SU-DHL-6 (cell line): ENCODE measurements around the gene RNF130.

Source experiments
- H2AFZ ChIP-seq: fragments of 200-600 bp; sonication (generic); 2 replicates; pipeline ENCODE4 v1.6.1; 2014; ENCODE audit warnings: low read depth, mild to moderate bottlenecking, moderate library complexity, mixed read lengths, antibody characterized with exemption, low read length; ENCODE audit not compliant: severe bottlenecking
- H3F3A ChIP-seq: fragments of 200-600 bp; shearing (Covaris generic); 2 replicates; pipeline ENCODE4 v1.6.0; 2016; ENCODE audit warnings: antibody characterized with exemption, mild to moderate bottlenecking; ENCODE audit not compliant: insufficient read depth
- H3K27ac ChIP-seq: fragments of 200-600 bp; sonication (generic); 2 replicates; pipeline ENCODE4 v1.5.1; 2016; ENCODE audit warnings: low read depth, mild to moderate bottlenecking, low read length, moderate library complexity, mixed read lengths
- H3K27me3 ChIP-seq: fragments of 200-600 bp; sonication (generic), shearing (Covaris generic); 2 replicates; pipeline ENCODE4 v1.6.0; 2014; ENCODE audit warnings: mild to moderate bottlenecking, low read length
- H3K36me3 ChIP-seq: fragments of 200-600 bp; sonication (generic); 2 replicates; pipeline ENCODE4 v1.6.1; 2014; ENCODE audit warnings: mild to moderate bottlenecking, low read length, mixed read lengths
- H3K4me2 ChIP-seq: fragments of 300-600, 200-600 bp; shearing (Covaris generic), sonication (generic); 2 replicates; pipeline ENCODE4 v1.6.0; 2014; ENCODE audit warnings: low read length, low read depth, mild to moderate bottlenecking; ENCODE audit not compliant: poor library complexity, severe bottlenecking
- H3K4me3 ChIP-seq: fragments of 200-600 bp; sonication (generic); 2 replicates; pipeline ENCODE4 v1.5.1; 2014; ENCODE audit warnings: antibody characterized with exemption, low read length, mild to moderate bottlenecking, mixed read lengths; ENCODE audit not compliant: insufficient read depth, poor library complexity, severe bottlenecking
- H3K79me2 ChIP-seq: fragments of 200-600 bp; sonication (generic); 2 replicates; pipeline ENCODE4 v1.6.1; 2014; ENCODE audit warnings: mild to moderate bottlenecking, low read length, moderate library complexity; ENCODE audit not compliant: insufficient read depth
- H3K9ac ChIP-seq: fragments of 200-600 bp; sonication (generic); 2 replicates; pipeline ENCODE4 v1.7.0; 2014; ENCODE audit warnings: mild to moderate bottlenecking, low read length
- H3K9me2 ChIP-seq: fragments of 200-600 bp; sonication (generic); replicated peaks from 2 replicates; pipeline ENCODE4 v1.6.1; 2014; ENCODE audit warnings: low read length; ENCODE audit not compliant: insufficient read depth
- H3K9me3 ChIP-seq: fragments of 200-600 bp; sonication (generic); 2 replicates; pipeline ENCODE4 v1.6.1; 2014; ENCODE audit warnings: low read length, mixed read lengths; ENCODE audit not compliant: insufficient read depth
- H4K20me1 ChIP-seq: fragments of 200-600 bp; sonication (generic); 2 replicates; pipeline ENCODE4 v1.6.1; 2014; ENCODE audit warnings: low read depth, mild to moderate bottlenecking, antibody characterized with exemption, low read length, moderate library complexity, mixed read lengths
- EZH2phosphoT487 ChIP-seq: fragments of 200-600 bp; sonication (generic), shearing (Covaris generic); conservative IDR thresholded peaks from 2 replicates; pipeline ENCODE4 v1.6.1; 2018; ENCODE audit warnings: mild to moderate bottlenecking, antibody characterized with exemption, low read length, moderate library complexity, mixed read lengths
- TF ChIP-seq, protein P1 (sequence below): fragments of 200-600 bp; sonication (generic); IDR thresholded peaks from one replicate; pipeline ENCODE4 v1.5.1; 2017; ENCODE audit warnings: antibody characterized with exemption, mild to moderate bottlenecking, low read length, moderate library complexity; ENCODE audit not compliant: insufficient read depth, poor library complexity, severe bottlenecking

The RNF130 gene

DNA sequence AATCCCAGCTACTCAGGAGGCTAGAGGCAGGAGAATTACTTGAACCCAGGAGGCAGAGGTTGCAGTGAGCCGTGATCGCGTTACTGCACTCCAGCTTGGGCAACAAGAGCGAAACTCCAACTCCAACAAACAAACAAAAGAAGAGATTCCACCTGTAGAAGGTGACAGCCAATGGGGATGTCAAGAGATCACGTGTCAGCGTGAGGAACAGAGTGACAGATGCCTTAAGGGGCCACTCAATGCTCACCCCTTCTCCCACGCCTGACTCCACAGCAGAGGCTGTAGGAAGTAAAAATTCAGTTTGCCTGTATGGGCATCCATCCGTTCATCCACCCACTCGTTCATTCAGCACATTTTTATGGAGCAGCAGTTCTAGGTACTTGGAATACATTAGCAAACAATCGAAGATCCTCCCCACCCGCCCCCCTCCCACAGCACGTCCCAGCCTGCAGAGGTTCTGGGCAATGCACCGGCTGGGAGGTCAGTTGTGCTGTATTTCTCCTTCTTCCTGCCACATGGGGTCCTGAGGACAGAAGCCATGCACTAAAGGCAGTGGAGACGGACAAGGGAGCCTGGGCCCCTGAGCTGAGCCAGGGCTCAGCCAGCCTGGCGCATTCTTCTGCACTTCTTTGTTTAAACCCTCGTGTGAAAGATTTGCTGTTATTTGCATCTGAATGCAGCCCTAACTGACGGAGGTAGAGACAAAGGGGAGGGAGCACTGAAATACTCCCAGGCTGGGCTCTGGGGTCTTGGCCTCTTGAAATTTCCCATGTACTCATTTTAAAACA, 11.3 kb upstream of the RNF130 start:
- no peaks in the 10 kb centered on the region for H3K9me2 ChIP-seq
- no peaks in the 10 kb centered on the region for H3K36me3 ChIP-seq
- H3F3A ChIP-seq: no peaks in the 10 kb centered on the region
- H3K4me3 ChIP-seq: no peak overlapping the region
- no peaks in the 10 kb centered on the region for H4K20me1 ChIP-seq
- H3K4me2 ChIP-seq: no peak overlapping the region
- H3K9me3 ChIP-seq: no peaks in the 10 kb centered on the region
- no peak overlapping the region for H3K9ac ChIP-seq
- TF ChIP-seq EZH2phosphoT487: no peak
- TF ChIP-seq, protein P1, sequence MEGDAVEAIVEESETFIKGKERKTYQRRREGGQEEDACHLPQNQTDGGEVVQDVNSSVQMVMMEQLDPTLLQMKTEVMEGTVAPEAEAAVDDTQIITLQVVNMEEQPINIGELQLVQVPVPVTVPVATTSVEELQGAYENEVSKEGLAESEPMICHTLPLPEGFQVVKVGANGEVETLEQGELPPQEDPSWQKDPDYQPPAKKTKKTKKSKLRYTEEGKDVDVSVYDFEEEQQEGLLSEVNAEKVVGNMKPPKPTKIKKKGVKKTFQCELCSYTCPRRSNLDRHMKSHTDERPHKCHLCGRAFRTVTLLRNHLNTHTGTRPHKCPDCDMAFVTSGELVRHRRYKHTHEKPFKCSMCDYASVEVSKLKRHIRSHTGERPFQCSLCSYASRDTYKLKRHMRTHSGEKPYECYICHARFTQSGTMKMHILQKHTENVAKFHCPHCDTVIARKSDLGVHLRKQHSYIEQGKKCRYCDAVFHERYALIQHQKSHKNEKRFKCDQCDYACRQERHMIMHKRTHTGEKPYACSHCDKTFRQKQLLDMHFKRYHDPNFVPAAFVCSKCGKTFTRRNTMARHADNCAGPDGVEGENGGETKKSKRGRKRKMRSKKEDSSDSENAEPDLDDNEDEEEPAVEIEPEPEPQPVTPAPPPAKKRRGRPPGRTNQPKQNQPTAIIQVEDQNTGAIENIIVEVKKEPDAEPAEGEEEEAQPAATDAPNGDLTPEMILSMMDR: no peak
- H2AFZ ChIP-seq: no peak overlapping the region
- H3K79me2 ChIP-seq: no peaks in the 10 kb centered on the region
- no peaks in the 10 kb centered on the region for H3K27me3 ChIP-seq
- H3K27ac ChIP-seq: no peak overlapping the region

DNA sequence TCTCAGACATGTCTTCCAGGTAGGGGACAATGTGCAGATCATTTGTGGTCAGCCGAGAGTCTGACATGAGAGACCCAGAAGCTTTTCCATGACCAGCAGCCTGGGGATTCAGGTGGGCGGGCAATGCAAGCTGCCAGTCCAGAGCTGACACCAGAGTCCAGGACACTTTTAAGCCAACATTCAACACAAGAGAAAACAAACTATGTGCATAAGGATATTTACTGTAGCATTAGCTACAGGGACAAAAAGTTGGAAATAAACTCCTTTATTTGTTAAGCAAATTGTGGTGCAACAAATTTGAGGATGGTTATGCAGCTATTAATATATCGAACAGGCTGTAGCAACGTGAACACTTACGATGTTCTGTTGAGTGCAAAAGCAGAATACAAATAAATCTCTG, 9.9 kb upstream of the RNF130 start:
- Histone ChIP-seq H3K27me3 (no peaks in the 10 kb centered on the region), H3F3A (no peaks in the 10 kb centered on the region), H3K9me2 (no peaks in the 10 kb centered on the region), H4K20me1 (no peaks in the 10 kb centered on the region), H3K4me2 (no peak overlapping the region), H3K9ac (no peak overlapping the region), H3K4me3 (no peak overlapping the region), H3K79me2 (no peaks in the 10 kb centered on the region), H2AFZ (no peak overlapping the region), H3K36me3 (no peaks in the 10 kb centered on the region), H3K27ac (no peak overlapping the region), H3K9me3 (no peaks in the 10 kb centered on the region)
- TF ChIP-seq EZH2phosphoT487: no peak
- TF ChIP-seq, protein P1: no peak

DNA sequence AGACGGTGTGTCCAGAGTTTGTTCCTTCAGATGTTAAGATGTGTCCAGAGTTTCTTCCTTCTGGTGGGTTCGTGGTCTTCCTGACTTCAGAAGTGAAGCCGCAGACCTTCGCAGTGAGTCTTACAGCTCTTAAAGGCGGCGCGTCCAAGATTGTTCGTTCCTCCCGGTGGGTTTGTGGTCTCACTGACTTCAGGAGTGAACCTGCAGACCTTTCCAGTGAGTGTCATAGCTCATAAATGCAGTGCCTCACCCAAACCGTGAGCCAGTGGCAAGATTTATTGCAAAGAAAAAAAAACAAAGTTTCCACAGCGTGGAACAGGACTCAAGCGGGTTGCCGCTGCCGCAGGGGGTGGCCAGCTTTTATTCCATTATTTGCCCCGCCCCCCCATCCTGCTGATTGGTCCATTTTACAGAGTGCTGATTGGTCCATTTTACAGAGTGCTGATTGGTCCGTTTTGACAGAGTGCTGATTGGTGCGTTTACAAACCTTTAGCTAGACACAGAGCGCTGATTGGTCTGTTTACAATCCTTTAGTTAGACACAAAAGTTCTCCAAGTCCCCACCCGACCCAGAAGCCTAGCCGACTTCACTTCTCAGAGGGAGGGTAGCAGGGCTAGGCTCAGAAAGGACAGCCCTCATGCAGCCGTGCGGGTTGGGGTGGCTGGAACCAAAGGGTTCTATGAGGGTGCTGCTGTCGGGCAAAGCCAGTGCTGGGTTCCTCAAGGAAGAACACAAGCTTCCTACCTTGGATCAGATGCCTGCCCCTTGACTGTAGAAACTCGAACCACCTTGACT, 9.1 kb upstream of the RNF130 start:
- no peak overlapping the region for H2AFZ ChIP-seq
- H3K9ac ChIP-seq: no peak overlapping the region
- no peaks in the 10 kb centered on the region for H3F3A ChIP-seq
- no peaks in the 10 kb centered on the region for H3K9me2 ChIP-seq
- H3K36me3 ChIP-seq: no peaks in the 10 kb centered on the region
- no peaks in the 10 kb centered on the region for H3K9me3 ChIP-seq
- TF ChIP-seq, protein P1: no peak
- TF ChIP-seq EZH2phosphoT487: no peak
- H3K79me2 ChIP-seq: no peaks in the 10 kb centered on the region
- no peak overlapping the region for H3K27ac ChIP-seq
- H3K27me3 ChIP-seq: no peaks in the 10 kb centered on the region
- H4K20me1 ChIP-seq: no peaks in the 10 kb centered on the region
- no peak overlapping the region for H3K4me2 ChIP-seq
- H3K4me3 ChIP-seq: no peak overlapping the region
